ENCODE results near the gene PRKAG2. TPM values are rescaled to one million over a fixed set of nuclear protein-coding genes. Genes with fewer than 3 reads are reported as not detected.

The PRKAG2 gene
- total and polyA plus RNA-seq, 2 of the 8 experiments (the other 6 are each of a cell fraction or from before 2014, with no cell fraction given), result 7.5 to 18.1 TPM

- TF ChIP-seq RNF2 (IDR thresholded peaks at IDR 0.05; ENCODE audit: borderline replicate concordance, low read depth, low read length, missing control alignments, poor library complexity, severe bottlenecking) (no peak), RFX5 (IDR thresholded peaks at IDR 0.05; ENCODE audit: borderline replicate concordance, low read depth, low read length) (no peak), SUZ12 (IDR thresholded peaks at IDR 0.05; ENCODE audit: low read length) (no peak)
These were observed 362.2 kb downstream of the PRKAG2 start (continued) for GRCh38 chr7:151514461-151515275.

All from H1 (cell line).